ENCODE data around the gene PLAC8L1. TPM values are rescaled to one million over a fixed set of nuclear protein-coding genes. Genes with fewer than 3 reads are reported as not detected.
"Not testable (repeated sequence)": the region's sequence is repeated elsewhere in the genome, so short reads cannot be mapped to it uniquely, and the experiment has no call there.

The PLAC8L1 gene
- polyA plus RNA-seq, 1 of the 3 experiments (the other 2 are of a cell fraction) = 0.21 TPM

- no peak for TF ChIP-seq RXRA (IDR thresholded peaks at IDR 0.05; ENCODE audit: borderline replicate concordance, low read depth)
Observed at GRCh38 chr5:146126068-146126467, 20.7 kb upstream of the PLAC8L1 start (continued).

- no peak overlapping the region for H2AFZ ChIP-seq (ENCODE audit: low read depth)
- H3K4me2 ChIP-seq = no peak overlapping the region
- H3K79me2 ChIP-seq (ENCODE audit: insufficient read depth) = no peaks in the 10 kb centered on the region
- H3K4me1 ChIP-seq (ENCODE audit: control insufficient read depth in 1 of 2, insufficient read depth in 2 of 2, low read depth in 1 of 2, low read length in 1 of 2) = no peaks in the 10 kb centered on the region; a peak in 1 of 4 replicates
- POLR2A ChIA-PET = no interaction called here
- H3K9ac ChIP-seq = no peak overlapping the region
- peaks cover 3% of the 10 kb centered on the region for H3F3A ChIP-seq (replicated peaks; ENCODE audit: insufficient read depth)
- H3K36me3 ChIP-seq (replicated peaks in 1 of 2; ENCODE audit: control insufficient read depth in 1 of 2, insufficient read depth in 2 of 2, low read length in 1 of 2) = peaks cover 97 to 100% of the 10 kb centered on the region in 2 experiments
- TF ChIP-seq ZBTB33 (IDR thresholded peaks at IDR 0.05; ENCODE audit: borderline replicate concordance, low read depth) (no peak), YY1 (IDR thresholded peaks at IDR 0.05; ENCODE audit: low read depth) (no peak), GATA2 (CRISPR knock-in tag; IDR thresholded peaks at IDR 0.05) (no peak), TCF12 (IDR thresholded peaks at IDR 0.05) (no peak), SMC3 (IDR thresholded peaks at IDR 0.05; ENCODE audit: low read depth, low read length) (no peak), FOSL2 (IDR thresholded peaks at IDR 0.05; ENCODE audit: borderline replicate concordance, low read depth) (no peak), MXI1 (IDR thresholded peaks at IDR 0.05; ENCODE audit: low read depth, low read length) (no peak), IRF3 (IDR thresholded peaks at IDR 0.05; ENCODE audit: low read depth, low read length) (no peak), RCOR1 (IDR thresholded peaks at IDR 0.05; ENCODE audit: low read length) (no peak), EP300 (IDR thresholded peaks at IDR 0.05; ENCODE audit: borderline replicate concordance in 1 of 2, low read depth in 1 of 2, low read length in 1 of 2) (no peak), REST (IDR thresholded peaks at IDR 0.05; ENCODE audit: low read depth, low read length) (no peak), RAD21 (IDR thresholded peaks at IDR 0.05; ENCODE audit: low read length) (no peak), EZH2phosphoT487 (IDR thresholded peaks at IDR 0.05; ENCODE audit: borderline replicate concordance, low read depth) (no peak), FOXJ3 (CRISPR knock-in tag; IDR thresholded peaks at IDR 0.05) (no peak), PBX3 (IDR thresholded peaks at IDR 0.05) (no peak), SIN3A (IDR thresholded peaks at IDR 0.05; ENCODE audit: borderline replicate concordance, low read depth, low read length) (no peak)
- no peak for DNase-seq
- no peaks in the 10 kb centered on the region for H3K9me2 ChIP-seq
- no peak overlapping the region for H3K27ac ChIP-seq (ENCODE audit: low read depth in 2 of 2, low read length in 1 of 2)
- H3K4me3 ChIP-seq (ENCODE audit: low read depth in 2 of 2, low read length in 1 of 2) = no peak overlapping the region
- no peaks in the 10 kb centered on the region for H3K9me3 ChIP-seq
- no peaks in the 10 kb centered on the region for H3K27me3 ChIP-seq (ENCODE audit: insufficient read depth)
- WGBS (ENCODE audit: low lambda C conversion rate) = 76% methylated on average over 2 of the region's 2 CpGs
- CTCF ChIA-PET = no interaction called here
- no peaks in the 10 kb centered on the region for H4K20me1 ChIP-seq (ENCODE audit: insufficient read depth)
Observed at GRCh38 chr5:146124580-146124979, 19.2 kb upstream of the PLAC8L1 start.

- H3K79me2 ChIP-seq (ENCODE audit: insufficient read depth); POLR2A ChIA-PET; H3K27me3 ChIP-seq (ENCODE audit: insufficient read depth); H4K20me1 ChIP-seq (ENCODE audit: insufficient read depth); H3K4me1 ChIP-seq (ENCODE audit: control insufficient read depth in 1 of 2, insufficient read depth in 2 of 2, low read depth in 1 of 2, low read length in 1 of 2); H3K4me3 ChIP-seq (ENCODE audit: low read depth in 2 of 2, low read length in 1 of 2); H3K4me2 ChIP-seq; H3K9ac ChIP-seq; H2AFZ ChIP-seq (ENCODE audit: low read depth); H3K9me3 ChIP-seq; H3F3A ChIP-seq (replicated peaks; ENCODE audit: insufficient read depth); DNase-seq; H3K27ac ChIP-seq (ENCODE audit: low read depth in 2 of 2, low read length in 1 of 2); H3K9me2 ChIP-seq: not testable (repeated sequence)
- WGBS (ENCODE audit: low lambda C conversion rate) = 100% methylated on average over 1 of the region's 1 CpG
- CTCF ChIA-PET = interaction anchor here (0.9 to 3.1 kb wide), 2 partner anchors 9 to 13 kb away, joined by 5 to 33 read pairs; no protein-coding TSS in a partner anchor
- peaks cover 97 to 99% of the 10 kb centered on the region in 2 experiments for H3K36me3 ChIP-seq (replicated peaks in 1 of 2; ENCODE audit: control insufficient read depth in 1 of 2, insufficient read depth in 2 of 2, low read length in 1 of 2)
Observed at GRCh38 chr5:146121451-146121850, 16.1 kb upstream of the PLAC8L1 start.

All from SK-N-SH (cell line).